Measurements from ENCODE around the gene MAPK14. TPM values are rescaled to one million over a fixed set of nuclear protein-coding genes. Genes with fewer than 3 reads are reported as not detected.

Gene MAPK14
- total and polyA plus RNA-seq, 7 donors, result 11.8 to 42.0 (median 31.0) TPM

GRCh38 chr6:36124881-36125280 lies 97.3 kb downstream of the MAPK14 start:
- H3K27me3 ChIP-seq (ENCODE audit: insufficient read depth in 3 of 3, low read length in 2 of 3), result peaks cover 0 to 8% (median 0%) of the 10 kb centered on the region in 3 donors
- H3K9me3 ChIP-seq, result no peaks in the 10 kb centered on the region
- no peak overlapping the region for H3K4me3 ChIP-seq
- no peak for ATAC-seq
- peaks cover 3% of the 10 kb centered on the region for H3K4me1 ChIP-seq
- no peaks in the 10 kb centered on the region for H3K36me3 ChIP-seq (ENCODE audit: insufficient read depth in 1 of 2, low read depth in 1 of 2)
- TF ChIP-seq CTCF (IDR thresholded peaks at IDR 0.05), result no peak
- no peak for DNase-seq
- intact Hi-C loops (cut with DNase I), result loop anchor here (5.0 to 10.0 kb wide), 3 partner anchors 72 to 240 kb away; partner anchors contain the start of gene BRPF3 (in 1 of the 2)
- H3K27ac ChIP-seq, result no peak overlapping the region
- WGBS, 3 donors, result 57 to 68% (median 67%) methylated on average over 3 of the region's 3 CpGs

DNA sequence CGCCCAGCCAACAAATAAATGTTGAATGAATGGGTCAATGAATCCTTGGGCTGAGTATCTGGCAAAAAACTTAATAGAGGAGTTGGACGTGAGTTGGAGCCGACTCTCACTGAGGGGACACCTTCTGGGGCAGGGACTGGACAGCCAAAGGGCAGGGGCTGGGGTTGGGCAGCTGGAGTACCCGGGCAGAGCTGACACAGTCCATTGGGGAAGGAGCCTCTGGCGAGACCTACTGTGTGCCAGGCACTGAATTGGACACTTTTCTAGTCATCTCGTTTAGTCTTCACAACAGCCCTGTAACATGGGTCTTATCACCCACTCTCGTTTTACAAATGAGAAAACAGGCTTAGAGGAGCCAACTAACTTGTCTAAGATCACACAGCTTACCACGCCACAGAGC lies 98.0 kb downstream of the MAPK14 start:
- H3K4me1 ChIP-seq, result peaks cover 3% of the 10 kb centered on the region
- WGBS, 3 donors, result 67 to 74% (median 69%) methylated on average over 8 of the region's 8 CpGs
- intact Hi-C loops (cut with DNase I), result loop anchor here in 1 of 2 donors (10.0 kb wide), 1 partner anchor 239 kb away; no protein-coding TSS in a partner anchor

GRCh38 chr6:36126121-36126520 lies 98.5 kb downstream of the MAPK14 start:
- DNase-seq (no peak), ATAC-seq (no peak)
- H3K36me3 ChIP-seq (ENCODE audit: insufficient read depth in 1 of 2, low read depth in 1 of 2), result no peaks in the 10 kb centered on the region
- 73 to 78% (median 77%) methylated on average over 2 of the region's 2 CpGs for WGBS, 3 donors
- H3K4me3 ChIP-seq, result no peak overlapping the region
- no peak for TF ChIP-seq CTCF (IDR thresholded peaks at IDR 0.05)
- H3K9me3 ChIP-seq, result no peaks in the 10 kb centered on the region
- H3K27ac ChIP-seq, result no peak overlapping the region
- peaks cover 0 to 18% (median 4%) of the 10 kb centered on the region in 3 donors for H3K27me3 ChIP-seq (ENCODE audit: insufficient read depth in 3 of 3, low read length in 2 of 3)
- intact Hi-C loops (cut with DNase I), result loop anchor here in 1 of 2 donors (10.0 kb wide), 1 partner anchor 239 kb away; no protein-coding TSS in a partner anchor
- H3K4me1 ChIP-seq, result peaks cover 3% of the 10 kb centered on the region

More for the DNA sequence above, 98.0 kb downstream of the MAPK14 start:
- no peak for TF ChIP-seq CTCF (IDR thresholded peaks at IDR 0.05)
- DNase-seq (no peak), ATAC-seq (no peak)
- Histone ChIP-seq H3K27me3 (ENCODE audit: insufficient read depth in 3 of 3, low read length in 2 of 3) (peaks cover 0 to 13% (median 0%) of the 10 kb centered on the region in 3 donors), H3K36me3 (ENCODE audit: insufficient read depth in 1 of 2, low read depth in 1 of 2) (no peaks in the 10 kb centered on the region), H3K27ac (no peak overlapping the region), H3K4me3 (no peak overlapping the region), H3K9me3 (no peaks in the 10 kb centered on the region)

GRCh38 chr6:36126553-36127458 lies 99.2 kb downstream of the MAPK14 start:
- Histone ChIP-seq H3K4me1 (peaks cover 3% of the 10 kb centered on the region), H3K9me3 (no peaks in the 10 kb centered on the region), H3K36me3 (ENCODE audit: insufficient read depth in 1 of 2, low read depth in 1 of 2) (no peaks in the 10 kb centered on the region), H3K4me3 (no peak overlapping the region), H3K27ac (no peak overlapping the region), H3K27me3 (ENCODE audit: insufficient read depth in 3 of 3, low read length in 2 of 3) (peaks cover 0 to 22% (median 4%) of the 10 kb centered on the region in 3 donors)
- intact Hi-C loops (cut with DNase I), result loop anchor here in 1 of 2 donors (10.0 kb wide), 1 partner anchor 238 kb away; no protein-coding TSS in a partner anchor
- no peak for TF ChIP-seq CTCF (IDR thresholded peaks at IDR 0.05)
- ATAC-seq (no peak), DNase-seq (no peak)
- WGBS, 3 donors, result 72 to 79% (median 75%) methylated on average over 10 of the region's 10 CpGs

All from psoas muscle (tissue), 8 donors.